ENCODE measurements around the gene SETDB1. TPM values are rescaled to one million over a fixed set of nuclear protein-coding genes. Genes with fewer than 3 reads are reported as not detected.

The SETDB1 gene
- total RNA-seq, 4 donors from 2014 or later = 32.3 to 41.4 (median 39.5) TPM

DNA sequence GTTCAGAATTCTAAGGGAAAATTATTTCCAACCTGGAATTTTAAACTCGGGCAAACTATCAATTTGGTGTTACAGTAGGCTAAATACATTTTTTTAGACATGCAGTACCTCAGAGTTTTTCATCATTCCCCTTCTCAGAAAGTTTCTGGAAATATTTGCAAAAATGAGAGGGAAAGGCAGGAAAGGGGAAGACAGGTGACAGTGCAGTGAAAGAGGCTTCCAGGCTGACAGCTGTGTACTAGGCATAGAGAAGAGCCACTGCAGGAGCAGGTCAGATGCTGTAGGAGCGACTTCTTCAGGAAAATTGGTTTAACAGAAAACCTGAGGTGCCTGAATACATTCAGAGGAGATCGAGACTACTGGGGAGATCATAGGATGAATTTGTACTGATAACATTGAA is 28.5 kb downstream of the SETDB1 start:
- TF ChIP-seq, protein P1, sequence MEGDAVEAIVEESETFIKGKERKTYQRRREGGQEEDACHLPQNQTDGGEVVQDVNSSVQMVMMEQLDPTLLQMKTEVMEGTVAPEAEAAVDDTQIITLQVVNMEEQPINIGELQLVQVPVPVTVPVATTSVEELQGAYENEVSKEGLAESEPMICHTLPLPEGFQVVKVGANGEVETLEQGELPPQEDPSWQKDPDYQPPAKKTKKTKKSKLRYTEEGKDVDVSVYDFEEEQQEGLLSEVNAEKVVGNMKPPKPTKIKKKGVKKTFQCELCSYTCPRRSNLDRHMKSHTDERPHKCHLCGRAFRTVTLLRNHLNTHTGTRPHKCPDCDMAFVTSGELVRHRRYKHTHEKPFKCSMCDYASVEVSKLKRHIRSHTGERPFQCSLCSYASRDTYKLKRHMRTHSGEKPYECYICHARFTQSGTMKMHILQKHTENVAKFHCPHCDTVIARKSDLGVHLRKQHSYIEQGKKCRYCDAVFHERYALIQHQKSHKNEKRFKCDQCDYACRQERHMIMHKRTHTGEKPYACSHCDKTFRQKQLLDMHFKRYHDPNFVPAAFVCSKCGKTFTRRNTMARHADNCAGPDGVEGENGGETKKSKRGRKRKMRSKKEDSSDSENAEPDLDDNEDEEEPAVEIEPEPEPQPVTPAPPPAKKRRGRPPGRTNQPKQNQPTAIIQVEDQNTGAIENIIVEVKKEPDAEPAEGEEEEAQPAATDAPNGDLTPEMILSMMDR (IDR thresholded peaks at IDR 0.05; ENCODE audit: low read depth) = no peak

GRCh38 chr1:150955280-150955679 is 29.1 kb downstream of the SETDB1 start:
- TF ChIP-seq, protein P1 (IDR thresholded peaks at IDR 0.05; ENCODE audit: low read depth) = no peak

DNA sequence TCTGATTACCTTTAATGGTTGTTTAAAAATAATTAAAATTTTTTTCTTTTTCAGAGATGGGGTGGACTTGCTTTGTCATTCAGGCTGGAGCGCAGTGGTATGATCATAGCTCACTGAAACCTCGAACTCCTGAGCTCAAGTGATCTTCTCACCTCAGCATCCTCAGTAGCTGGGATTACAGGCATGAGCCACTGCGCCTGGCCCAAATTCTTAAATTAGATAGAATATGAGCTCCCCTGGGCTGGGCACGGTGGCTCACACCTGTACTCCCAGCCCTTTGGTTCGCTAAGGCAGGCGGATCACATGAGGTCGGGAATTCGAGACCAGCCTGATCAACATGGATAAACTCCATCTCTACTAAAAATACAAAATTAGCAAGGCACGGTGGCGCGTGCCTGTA is 31.5 kb downstream of the SETDB1 start:
- TF ChIP-seq, protein P1 (IDR thresholded peaks at IDR 0.05; ENCODE audit: low read depth) = no peak

- TF ChIP-seq, protein P1 (IDR thresholded peaks at IDR 0.05; ENCODE audit: low read depth) = no peak
Measured at GRCh38 chr1:150960646-150961045, 34.5 kb downstream of the SETDB1 start.

DNA sequence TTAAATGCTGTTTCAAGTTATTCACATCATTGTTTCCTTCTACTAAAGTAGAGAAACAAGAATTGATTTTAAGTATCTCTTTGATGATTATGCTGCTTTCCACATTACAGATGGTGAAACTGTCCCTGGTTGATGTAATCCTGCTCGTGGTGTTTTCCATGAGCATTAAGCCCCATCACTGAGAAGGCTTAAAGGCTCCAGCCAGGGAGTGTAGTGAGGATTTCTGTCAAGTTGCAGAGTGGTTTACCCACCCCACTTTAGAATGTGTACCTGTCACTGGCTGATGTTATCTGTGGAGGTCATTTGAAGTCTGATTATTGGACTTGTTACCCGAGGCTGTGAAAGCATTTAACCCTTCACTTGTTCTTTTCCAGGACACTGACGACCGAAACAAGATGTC is 35.6 kb downstream of the SETDB1 start:
- TF ChIP-seq, protein P1 (IDR thresholded peaks at IDR 0.05; ENCODE audit: low read depth) = no peak

DNA sequence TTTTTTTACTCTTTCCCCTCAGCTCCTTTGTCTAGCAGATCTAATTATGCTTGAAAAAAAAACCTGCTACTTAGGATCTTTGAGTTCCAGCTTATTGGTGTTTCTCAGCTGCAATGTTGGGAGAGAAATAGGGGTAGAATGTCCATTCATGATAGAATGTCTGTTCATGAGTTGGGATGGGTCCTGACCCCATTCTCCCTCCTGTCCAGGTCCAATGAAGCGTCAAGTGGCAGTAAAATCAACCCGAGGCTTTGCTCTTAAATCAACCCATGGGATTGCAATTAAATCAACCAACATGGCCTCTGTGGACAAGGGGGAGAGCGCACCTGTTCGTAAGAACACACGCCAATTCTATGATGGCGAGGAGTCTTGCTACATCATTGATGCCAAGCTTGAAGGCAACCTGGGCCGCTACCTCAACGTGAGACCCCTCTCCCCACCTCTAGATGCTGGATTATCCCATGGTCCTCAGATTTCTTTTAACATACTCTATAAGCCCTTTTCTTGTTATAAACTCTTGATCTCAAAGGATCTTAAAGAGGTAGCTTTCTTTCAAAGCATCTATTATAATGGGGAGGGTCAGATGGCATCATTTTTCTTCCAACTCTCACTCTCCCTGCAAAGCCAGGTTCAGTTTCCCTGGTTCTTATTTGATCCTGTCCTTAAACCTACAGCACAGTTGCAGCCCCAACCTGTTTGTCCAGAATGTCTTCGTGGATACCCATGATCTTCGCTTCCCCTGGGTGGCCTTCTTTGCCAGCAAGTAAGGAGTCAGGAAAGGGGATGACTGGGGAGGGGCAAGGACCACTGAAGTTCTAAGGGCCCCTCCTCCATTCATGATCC is 37.4 kb downstream of the SETDB1 start:
- TF ChIP-seq, protein P1 (IDR thresholded peaks at IDR 0.05; ENCODE audit: low read depth) = no peak

DNA sequence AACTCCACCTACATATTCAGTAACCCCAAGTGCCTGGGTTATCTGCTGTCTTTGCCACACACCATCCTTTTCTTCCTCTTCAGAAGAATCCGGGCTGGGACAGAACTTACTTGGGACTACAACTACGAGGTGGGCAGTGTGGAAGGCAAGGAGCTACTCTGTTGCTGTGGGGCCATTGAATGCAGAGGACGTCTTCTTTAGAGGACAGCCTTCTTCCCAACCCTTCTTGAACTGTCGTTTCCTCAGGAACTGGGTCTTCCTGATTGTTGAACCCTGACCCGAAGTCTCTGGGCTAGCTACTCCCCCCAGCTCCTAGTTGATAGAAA is 38.0 kb downstream of the SETDB1 start:
- TF ChIP-seq, protein P1 (IDR thresholded peaks at IDR 0.05; ENCODE audit: low read depth) = no peak

Measured in subcutaneous adipose tissue (tissue), 4 donors.